Measurements from ENCODE around the gene OR8K5. TPM values are rescaled to one million over a fixed set of nuclear protein-coding genes. Genes with fewer than 3 reads are reported as not detected.
"Not testable (repeated sequence)": the region's sequence is repeated elsewhere in the genome, so short reads cannot be mapped to it uniquely, and the experiment has no call there.

The OR8K5 gene
- total and polyA plus RNA-seq, 7 donors: not detected

DNA sequence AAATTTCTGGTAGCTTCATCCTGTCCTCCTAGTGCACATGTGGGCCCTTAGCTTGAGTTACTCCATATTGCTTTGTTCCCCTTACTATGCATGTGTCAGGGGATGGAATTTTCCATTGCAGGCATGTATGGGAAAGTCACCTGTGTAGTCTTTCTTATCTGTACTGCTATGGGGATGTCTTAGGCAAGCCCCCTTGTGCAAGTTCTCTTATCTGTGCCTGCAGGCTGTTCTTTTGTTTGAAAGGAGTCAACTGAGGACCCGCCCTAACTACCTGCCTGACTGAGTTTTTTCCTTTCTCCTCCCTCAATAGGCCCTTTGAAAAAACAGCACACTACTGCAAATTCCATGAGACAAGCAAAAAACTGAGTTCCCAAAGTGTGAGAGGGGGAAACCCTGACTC is 8.7 kb downstream of the OR8K5 start:
- no peak overlapping the region for H3K4me3 ChIP-seq
- DNase-seq: no peak
- no peak for TF ChIP-seq EP300 (IDR thresholded peaks at IDR 0.05)
- no peak overlapping the region for H3K27ac ChIP-seq
- H3K36me3 ChIP-seq: no peaks in the 10 kb centered on the region
- WGBS, 2 donors: 76 to 89% methylated on average over 1 of the region's 1 CpG
- H3K4me1 ChIP-seq: no peaks in the 10 kb centered on the region
- H3K27me3 ChIP-seq: no peaks in the 10 kb centered on the region
- no peaks in the 10 kb centered on the region for H3K9me3 ChIP-seq
- intact Hi-C loops (cut with DNase I): no loop called here

DNA sequence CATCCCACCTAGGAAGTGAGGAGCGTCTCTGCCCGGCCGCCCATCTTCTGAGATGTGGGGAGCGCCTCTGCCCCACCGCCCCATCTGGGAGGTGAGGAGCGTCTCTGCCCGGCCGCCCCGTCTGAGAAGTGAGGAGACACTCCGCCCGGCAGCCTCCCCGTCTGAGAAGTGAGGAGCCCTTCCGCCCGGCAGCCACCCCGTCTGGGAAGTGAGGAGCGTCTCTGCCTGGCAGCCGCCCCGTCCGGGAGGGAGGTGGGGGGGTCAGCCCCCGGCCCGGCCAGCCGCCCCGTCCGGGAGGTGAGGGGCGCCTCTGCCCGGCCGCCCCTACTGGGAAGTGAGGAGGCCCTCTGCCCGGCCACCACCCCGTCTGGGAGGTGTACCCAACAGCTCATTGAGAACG is 16.4 kb downstream of the OR8K5 start:
- WGBS, 2 donors: 91 to 96% methylated on average over 27 to 30 of the region's 30 CpGs
- H3K4me3 ChIP-seq; DNase-seq; H3K27me3 ChIP-seq; H3K27ac ChIP-seq; intact Hi-C loops (cut with DNase I); H3K9me3 ChIP-seq; H3K36me3 ChIP-seq; H3K4me1 ChIP-seq: not testable (repeated sequence)

DNA sequence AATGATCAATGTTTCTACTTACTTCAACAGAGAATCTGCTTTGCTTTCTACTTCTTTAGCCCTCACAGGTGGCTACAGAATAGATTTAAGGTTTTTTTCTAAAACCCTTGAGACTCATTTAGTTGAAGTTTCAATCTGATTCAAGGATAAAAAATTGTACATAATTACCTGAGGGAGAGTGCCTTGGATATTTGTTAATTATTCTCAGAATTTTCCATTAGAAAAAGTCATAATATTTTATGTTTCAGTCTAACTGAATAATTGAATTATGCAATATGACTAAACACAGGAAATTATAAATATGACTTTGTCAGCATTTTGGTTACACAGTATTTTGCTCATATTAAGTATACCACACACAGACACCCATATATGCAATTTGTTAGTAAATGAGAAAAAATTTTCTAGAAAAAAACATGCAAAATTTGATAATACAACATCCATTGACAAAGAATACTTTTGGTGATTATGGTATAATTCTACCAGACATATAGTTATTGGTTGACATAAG is 19.9 kb downstream of the OR8K5 start, which contains the start of gene OR8J3:
Gene OR8J3 (minus strand): TSS at position 51 of the 511 bp plus-strand sequence. CDS start 2,483 bp downstream, outside the sequence.
- intact Hi-C loops (cut with DNase I): no loop called here
- TF ChIP-seq POLR2A (IDR thresholded peaks at IDR 0.05) (no peak), POLR2AphosphoS5 (IDR thresholded peaks at IDR 0.05) (no peak), EP300 (IDR thresholded peaks at IDR 0.05) (no peak)
- TF ChIP-seq, protein P1, sequence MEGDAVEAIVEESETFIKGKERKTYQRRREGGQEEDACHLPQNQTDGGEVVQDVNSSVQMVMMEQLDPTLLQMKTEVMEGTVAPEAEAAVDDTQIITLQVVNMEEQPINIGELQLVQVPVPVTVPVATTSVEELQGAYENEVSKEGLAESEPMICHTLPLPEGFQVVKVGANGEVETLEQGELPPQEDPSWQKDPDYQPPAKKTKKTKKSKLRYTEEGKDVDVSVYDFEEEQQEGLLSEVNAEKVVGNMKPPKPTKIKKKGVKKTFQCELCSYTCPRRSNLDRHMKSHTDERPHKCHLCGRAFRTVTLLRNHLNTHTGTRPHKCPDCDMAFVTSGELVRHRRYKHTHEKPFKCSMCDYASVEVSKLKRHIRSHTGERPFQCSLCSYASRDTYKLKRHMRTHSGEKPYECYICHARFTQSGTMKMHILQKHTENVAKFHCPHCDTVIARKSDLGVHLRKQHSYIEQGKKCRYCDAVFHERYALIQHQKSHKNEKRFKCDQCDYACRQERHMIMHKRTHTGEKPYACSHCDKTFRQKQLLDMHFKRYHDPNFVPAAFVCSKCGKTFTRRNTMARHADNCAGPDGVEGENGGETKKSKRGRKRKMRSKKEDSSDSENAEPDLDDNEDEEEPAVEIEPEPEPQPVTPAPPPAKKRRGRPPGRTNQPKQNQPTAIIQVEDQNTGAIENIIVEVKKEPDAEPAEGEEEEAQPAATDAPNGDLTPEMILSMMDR (IDR thresholded peaks at IDR 0.05): no peak
- Histone ChIP-seq H3K9me3 (no peaks in the 10 kb centered on the region), H3K4me1 (no peaks in the 10 kb centered on the region), H3K27me3 (no peaks in the 10 kb centered on the region), H3K4me3 (no peak within 1 kb of the TSS), H3K27ac (no peak within 1 kb of the TSS), H3K36me3 (no peaks in the 10 kb centered on the region)
- no peak for DNase-seq

DNA sequence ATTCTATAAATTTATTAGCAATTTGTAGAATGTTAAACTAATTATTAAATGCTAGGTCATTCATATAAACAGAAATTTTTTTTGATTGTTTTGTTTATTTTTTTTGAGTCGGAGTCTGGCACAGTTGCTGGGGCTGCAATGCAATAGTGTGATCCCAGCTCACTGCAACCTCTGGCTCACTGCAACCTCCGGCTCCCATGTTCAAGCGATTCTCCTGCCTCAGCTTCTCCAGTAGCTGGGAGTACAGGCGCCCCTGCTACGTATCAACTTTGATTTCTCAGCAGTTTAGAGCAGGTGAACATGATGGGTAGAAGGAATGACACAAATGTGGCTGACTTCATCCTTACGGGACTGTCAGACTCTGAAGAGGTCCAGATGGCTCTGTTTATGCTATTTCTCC is 38.0 kb downstream of the OR8K5 start, which contains the start of gene OR8H3:
Gene OR8H3 (plus strand): TSS at position 301 of the 400 bp plus-strand sequence. CDS start 0 bp downstream, at position 301.
- H3K4me1 ChIP-seq: no peaks in the 10 kb centered on the region
- no peaks in the 10 kb centered on the region for H3K27me3 ChIP-seq
- H3K9me3 ChIP-seq: no peaks in the 10 kb centered on the region
- TF ChIP-seq EP300 (IDR thresholded peaks at IDR 0.05): no peak
- no peak for TF ChIP-seq POLR2A (IDR thresholded peaks at IDR 0.05)
- TF ChIP-seq POLR2AphosphoS5 (IDR thresholded peaks at IDR 0.05): no peak
- TF ChIP-seq, protein P1 (IDR thresholded peaks at IDR 0.05): no peak
- intact Hi-C loops (cut with DNase I): no loop called here
- H3K27ac ChIP-seq: no peak within 1 kb of the TSS
- 76 to 86% methylated on average over 6 of the region's 6 CpGs for WGBS, 2 donors
- DNase-seq: no peak
- H3K36me3 ChIP-seq: no peaks in the 10 kb centered on the region
- H3K4me3 ChIP-seq: no peak within 1 kb of the TSS

Other genes with a start within 250 kb of the OR8K5 start
- gene OR5W2, start 245.7 kb downstream of the OR8K5 start, total RNA-seq: not detected
- gene OR5W2, start 245.7 kb downstream of the OR8K5 start, polyA plus RNA-seq: not detected
- gene OR5I1, start 223.9 kb downstream of the OR8K5 start, total RNA-seq: not detected
- gene OR5I1, start 223.9 kb downstream of the OR8K5 start, polyA plus RNA-seq: not detected
- gene OR10AG1, start 190.4 kb downstream of the OR8K5 start, total RNA-seq: not detected
- gene OR10AG1, start 190.4 kb downstream of the OR8K5 start, polyA plus RNA-seq: not detected
- not detected for gene OR5F1, start 165.7 kb downstream of the OR8K5 start, total RNA-seq
- not detected for gene OR5F1, start 165.7 kb downstream of the OR8K5 start, polyA plus RNA-seq
- not detected for gene OR5AS1, start 132.7 kb downstream of the OR8K5 start, total RNA-seq
- not detected for gene OR5AS1, start 132.7 kb downstream of the OR8K5 start, polyA plus RNA-seq
- gene OR8I2, start 67.0 kb downstream of the OR8K5 start, total RNA-seq: not detected
- gene OR8I2, start 67.0 kb downstream of the OR8K5 start, polyA plus RNA-seq: not detected
- gene OR8H2, start 56.6 kb downstream of the OR8K5 start, total RNA-seq: not detected
- not detected for gene OR8H2, start 56.6 kb downstream of the OR8K5 start, polyA plus RNA-seq
- gene OR8H3, start 37.9 kb downstream of the OR8K5 start, total RNA-seq: not detected
- gene OR8H3, start 37.9 kb downstream of the OR8K5 start, polyA plus RNA-seq: not detected
- gene OR8J3, start 20.1 kb downstream of the OR8K5 start, total RNA-seq: not detected
- gene OR8J3, start 20.1 kb downstream of the OR8K5 start, polyA plus RNA-seq: not detected
- gene OR5J2, start 16.3 kb upstream of the OR8K5 start, total RNA-seq: not detected
- not detected for gene OR5J2, start 16.3 kb upstream of the OR8K5 start, polyA plus RNA-seq
- gene OR5T2, start 73.9 kb upstream of the OR8K5 start, total RNA-seq: not detected
- not detected for gene OR5T2, start 73.9 kb upstream of the OR8K5 start, polyA plus RNA-seq
- not detected for gene OR5T3, start 91.9 kb upstream of the OR8K5 start, total RNA-seq
- gene OR5T3, start 91.9 kb upstream of the OR8K5 start, polyA plus RNA-seq: not detected
- not detected for gene OR5T1, start 113.8 kb upstream of the OR8K5 start, total RNA-seq
- not detected for gene OR5T1, start 113.8 kb upstream of the OR8K5 start, polyA plus RNA-seq
- gene OR8H1, start 131.9 kb upstream of the OR8K5 start, total RNA-seq: not detected
- gene OR8H1, start 131.9 kb upstream of the OR8K5 start, polyA plus RNA-seq: not detected
- not detected for gene OR8K3, start 154.8 kb upstream of the OR8K5 start, total RNA-seq
- gene OR8K3, start 154.8 kb upstream of the OR8K5 start, polyA plus RNA-seq: not detected
- not detected for gene OR8K1, start 185.7 kb upstream of the OR8K5 start, total RNA-seq
- gene OR8K1, start 185.7 kb upstream of the OR8K5 start, polyA plus RNA-seq: not detected
- gene OR8J1, start 194.0 kb upstream of the OR8K5 start, total RNA-seq: not detected
- not detected for gene OR8J1, start 194.0 kb upstream of the OR8K5 start, polyA plus RNA-seq
- gene OR8U1, start 215.3 kb upstream of the OR8K5 start, total RNA-seq: not detected
- gene OR8U1, start 215.3 kb upstream of the OR8K5 start, polyA plus RNA-seq: not detected